H1 (cell line): ENCODE data around the gene TIMP4. TPM values are rescaled to one million over a fixed set of nuclear protein-coding genes. Genes with fewer than 3 reads are reported as not detected.

Experiments
- CTCF ChIA-PET: fragments of 300-600 bp; sonication (Branson Sonifier 250); formaldehyde crosslinking; loops from one replicate; lab custom pipeline; 2021; ENCODE audit not compliant: partially characterized antibody; lab: Charles Lee
- POLR2A ChIA-PET: fragments of 300-600 bp; sonication (Branson Sonifier 250); formaldehyde crosslinking; loops from one replicate; lab custom pipeline; 2021; ENCODE audit warnings: inconsistent platforms; ENCODE audit not compliant: partially characterized antibody; lab: Charles Lee
- DNase-seq, 2 experiments: peaks; one replicate each; pipeline versions ENCODE4 v3.0.0 to v3.0.0-alpha.2; 2010 to 2022; ENCODE audit warnings: low spot score in 2 of 2, low read depth in 1 of 2, mixed read lengths in 1 of 2
- FAIRE-seq: peaks from 2 replicates; lab custom pipeline; 2011; peaks lifted over from hg19 to GRCh38; lab: Jason Lieb, UNC
- H2AFZ ChIP-seq: 2 replicates; pipeline ENCODE4 v1.8.1; 2012; ENCODE audit warnings: low read length, inconsistent platforms
- H2AK5ac ChIP-seq: 2 replicates; pipeline ENCODE4 v1.6.1; 2013; ENCODE audit warnings: low read depth, low read length
- H2BK120ac ChIP-seq: replicated peaks from 2 replicates; pipeline ENCODE3; 2013; ENCODE audit warnings: low read depth, low read length, inconsistent platforms
- H2BK12ac ChIP-seq: 2 replicates; pipeline ENCODE4 v1.6.1; 2013; ENCODE audit warnings: low read depth, low read length
- H2BK15ac ChIP-seq: 2 replicates; pipeline ENCODE4 v1.6.1; 2013; ENCODE audit warnings: low read length
- H2BK20ac ChIP-seq: 2 replicates; pipeline ENCODE4 v1.6.1; 2013; ENCODE audit warnings: low read length
- H2BK5ac ChIP-seq: 2 replicates; pipeline ENCODE4 v1.6.1; 2013; ENCODE audit warnings: low read depth, low read length
- H3K14ac ChIP-seq: 2 replicates; pipeline ENCODE4 v1.6.1; 2013; ENCODE audit warnings: inconsistent platforms; ENCODE audit not compliant: insufficient read length
- H3K18ac ChIP-seq: 2 replicates; pipeline ENCODE4 v1.6.1; 2013; ENCODE audit warnings: low read length; ENCODE audit errors: extremely low read depth
- H3K23ac ChIP-seq: 2 replicates; pipeline ENCODE4 v1.6.1; 2013; ENCODE audit warnings: inconsistent platforms; ENCODE audit not compliant: insufficient read length
- H3K23me2 ChIP-seq: 2 replicates; pipeline ENCODE4 v1.6.1; 2013; ENCODE audit warnings: low read depth, low read length
- H3K27ac ChIP-seq: 2 replicates; pipeline ENCODE4 v1.6.1; 2011; ENCODE audit warnings: low read depth, low read length, inconsistent platforms
- H3K27me3 ChIP-seq, 4 experiments: replicated peaks in 1 of 4; 1 replicate in 1 of 4; 2 replicates in 3 of 4; pipeline versions ENCODE4 v1.6.1 to v1.8.1; 2011 to 2013; ENCODE audit warnings: low read length in 3 of 4, mild to moderate bottlenecking in 3 of 4, inconsistent platforms in 2 of 4, mixed read lengths in 2 of 4, moderate library complexity in 1 of 4; ENCODE audit not compliant: control insufficient read depth in 3 of 4, insufficient read depth in 3 of 4; ENCODE audit errors: extremely low read depth in 1 of 4
- H3K36me3 ChIP-seq, 4 experiments: 2 replicates each; pipeline versions ENCODE4 v1.6.1 to v1.8.1; 2011 to 2013; ENCODE audit warnings: mild to moderate bottlenecking in 4 of 4, low read length in 3 of 4, moderate library complexity in 2 of 4, control low read depth in 1 of 4, inconsistent platforms in 1 of 4; ENCODE audit not compliant: insufficient read depth in 4 of 4, control insufficient read depth in 2 of 4
- H3K4ac ChIP-seq: replicated peaks from 2 replicates; pipeline ENCODE3; 2013; ENCODE audit warnings: low read length, low read depth, mixed read lengths, inconsistent platforms; ENCODE audit not compliant: insufficient read length
- H3K4me1 ChIP-seq, 4 experiments: replicated peaks in 1 of 4; 1 replicate in 1 of 4; 2 replicates in 3 of 4; pipeline versions ENCODE4 v1.6.1 to v1.8.1; 2011 to 2013; ENCODE audit warnings: low read length in 3 of 4, inconsistent platforms in 2 of 4, mixed read lengths in 1 of 4; ENCODE audit not compliant: insufficient read depth in 4 of 4, control insufficient read depth in 3 of 4
- H3K4me2 ChIP-seq, 2 experiments: 2 replicates each; pipeline versions ENCODE4 v1.6.1 to v1.8.1; 2011 to 2013; ENCODE audit warnings: low read depth in 2 of 2, low read length in 2 of 2, control low read depth in 1 of 2, inconsistent platforms in 1 of 2, mild to moderate bottlenecking in 1 of 2; ENCODE audit not compliant: insufficient read depth in 1 of 2
- H3K4me3 ChIP-seq, 4 experiments: fragments of 200-600, 300-600 bp in 1 of 4; sonication (generic), shearing (Covaris generic), sonication (Bioruptor Twin) in 1 of 4; 2 replicates each; pipeline versions ENCODE4 v1.5.1 to v1.8.1; 2011 to 2016; ENCODE audit warnings: low read length in 4 of 4, low read depth in 3 of 4, control low read depth in 2 of 4, inconsistent platforms in 2 of 4, mild to moderate bottlenecking in 2 of 4, mixed read lengths in 1 of 4, moderate library complexity in 1 of 4; ENCODE audit not compliant: insufficient read depth in 2 of 4; ENCODE audit errors: extremely low read depth in 1 of 4
- H3K56ac ChIP-seq: replicated peaks from 2 replicates; pipeline ENCODE3; 2013; ENCODE audit warnings: low read depth, mild to moderate bottlenecking, mixed read lengths, low read length, inconsistent platforms; ENCODE audit not compliant: insufficient read length
- H3K79me1 ChIP-seq: 2 replicates; pipeline ENCODE4 v1.6.1; 2013; ENCODE audit warnings: low read depth, low read length, control low read depth
- H3K79me2 ChIP-seq, 2 experiments: 2 replicates each; pipeline versions ENCODE4 v1.6.1 to v1.8.1; 2012 to 2013; ENCODE audit warnings: low read length in 2 of 2, mild to moderate bottlenecking in 2 of 2, inconsistent platforms in 1 of 2; ENCODE audit not compliant: insufficient read depth in 2 of 2, control insufficient read depth in 1 of 2
- H3K9ac ChIP-seq, 4 experiments: replicated peaks in 1 of 4; 1 replicate in 1 of 4; 2 replicates in 3 of 4; pipeline versions ENCODE4 v1.6.1 to v1.8.1; 2011 to 2013; ENCODE audit warnings: low read depth in 3 of 4, low read length in 3 of 4, control low read depth in 2 of 4, mild to moderate bottlenecking in 2 of 4, moderate library complexity in 2 of 4, inconsistent platforms in 1 of 4; ENCODE audit errors: extremely low read depth in 1 of 4
- H3K9me3 ChIP-seq, 2 experiments: 2 replicates each; pipeline versions ENCODE4 v1.6.1 to v1.8.1; 2012 to 2013; ENCODE audit warnings: mild to moderate bottlenecking in 2 of 2, moderate library complexity in 2 of 2, control low read depth in 1 of 2, inconsistent platforms in 1 of 2, low read depth in 1 of 2, low read length in 1 of 2, mixed read lengths in 1 of 2; ENCODE audit not compliant: insufficient read depth in 2 of 2
- H4K20me1 ChIP-seq, 2 experiments: replicated peaks in 1 of 2; 2 replicates each; pipeline versions ENCODE3 to v1.8.1; 2011 to 2013; ENCODE audit warnings: inconsistent platforms in 2 of 2, low read length in 2 of 2, mild to moderate bottlenecking in 1 of 2; ENCODE audit not compliant: insufficient read depth in 2 of 2, control insufficient read depth in 1 of 2
- H4K5ac ChIP-seq: 2 replicates; pipeline ENCODE4 v1.6.1; 2013; ENCODE audit warnings: low read length, low read depth, mixed read lengths, inconsistent platforms; ENCODE audit not compliant: insufficient read length
- H4K8ac ChIP-seq: 2 replicates; pipeline ENCODE4 v1.8.0; 2013; ENCODE audit warnings: mild to moderate bottlenecking, moderate library complexity, low read length, inconsistent platforms; ENCODE audit not compliant: insufficient read depth; ENCODE audit errors: extremely low read depth
- H4K91ac ChIP-seq: replicated peaks from 2 replicates; pipeline ENCODE3; 2013; ENCODE audit warnings: low read length, mixed read lengths, inconsistent platforms; ENCODE audit not compliant: insufficient read length
- CTCF ChIP-seq, 3 experiments: IDR thresholded peaks; 1 replicate in 2 of 3; 2 replicates in 1 of 3; pipeline versions ENCODE4 v1.5.1 to v1.6.1; 2011; ENCODE audit warnings: low read length in 3 of 3, mild to moderate bottlenecking in 3 of 3, inconsistent platforms in 2 of 3, low read depth in 1 of 3, moderate library complexity in 1 of 3; ENCODE audit not compliant: insufficient read depth in 1 of 3; ENCODE audit errors: control extremely low read depth in 1 of 3
- EP300 ChIP-seq, 2 experiments: IDR thresholded peaks; 1 replicate in 1 of 2; 2 replicates in 1 of 2; pipeline ENCODE4 v1.6.1; 2011 to 2012; ENCODE audit warnings: low read depth in 2 of 2, low read length in 2 of 2, mild to moderate bottlenecking in 2 of 2, borderline replicate concordance in 1 of 2, inconsistent platforms in 1 of 2, moderate library complexity in 1 of 2
- NANOG ChIP-seq: IDR thresholded peaks from 2 replicates; pipeline ENCODE4 v1.6.1; 2011; ENCODE audit warnings: low read length, low read depth, mild to moderate bottlenecking, inconsistent platforms; ENCODE audit not compliant: insufficient read depth, poor library complexity, severe bottlenecking
- PHF8 ChIP-seq: fragments of 200-600 bp; sonication (generic); conservative IDR thresholded peaks from 2 replicates; pipeline ENCODE4 v1.7.1; 2012; ENCODE audit warnings: low read depth, mild to moderate bottlenecking, inconsistent platforms, low read length, moderate library complexity
- RNF2 ChIP-seq: fragments of 200-900, 300-1000 bp; sonication (generic); IDR thresholded peaks from 2 replicates; pipeline ENCODE4 v1.7.1; 2016; ENCODE audit warnings: borderline replicate concordance, low read depth, mild to moderate bottlenecking, antibody characterized with exemption, low read length; ENCODE audit not compliant: poor library complexity, severe bottlenecking; ENCODE audit errors: missing control alignments
- SAP30 ChIP-seq: fragments of 300-600 bp; sonication (generic); IDR thresholded peaks from 2 replicates; pipeline ENCODE4 v1.7.1; 2012; ENCODE audit warnings: low read length, moderate library complexity, mild to moderate bottlenecking, inconsistent platforms; ENCODE audit not compliant: insufficient read depth, insufficient replicate concordance
- WGBS, 2 experiments: shearing (Covaris generic) in 1 of 2; methylation state at CpG; one replicate each; pipeline versions ENCODE4 v1.1.6 to v1.1.7; 2013 to 2015; ENCODE audit warnings: low lambda C conversion rate in 2 of 2, mixed read lengths in 2 of 2, inconsistent platforms in 1 of 2, low coverage in 1 of 2, missing lambda C conversion rate in 1 of 2; ENCODE audit not compliant: insufficient replicate concordance in 2 of 2, insufficient coverage in 1 of 2, insufficient read length in 1 of 2; ENCODE audit errors: extremely low coverage in 1 of 2, missing lambda C conversion rate in 1 of 2; 5-methylcytosine and 5-hydroxymethylcytosine counted together
- polyA plus RNA-seq, 7 experiments: library from polyadenylated mRNA; depleted of rRNA in 3 of 7; stranded (reverse) in 5 of 7; unstranded in 2 of 7; fragments of >200 nt in 5 of 7; fragments of 200-250 nt in 2 of 7; gene quantifications; 1 replicate in 5 of 7; 2 replicates in 1 of 7; 4 replicates in 1 of 7; pipeline versions ENCODE4 v1.2.1 to v1.2.3, GENCODE V29; 2011 to 2013; ENCODE audit warnings: missing spikeins in 2 of 7, mixed read lengths in 2 of 7
- total RNA-seq: library from RNA; stranded (reverse); fragmentation: NEBNext Ultra II Directional; extraction: Animal tissue kit (Norgen Biotek cat#: 25700); gene quantifications from 2 replicates; pipeline ENCODE4 v1.2.1, GENCODE V29; 2021

The TIMP4 gene
- total and polyA plus RNA-seq, 2 of the 8 experiments (the other 6 are each of a cell fraction or from before 2014, with no cell fraction given), result 5.1 to 8.7 TPM

GRCh38 chr3:12147049-12147780 is 11.5 kb downstream of the TIMP4 start:
- H3K79me2 ChIP-seq, result no peaks in the 10 kb centered on the region
- ChIA-PET CTCF (interaction anchor here (0.7 to 37.6 kb wide), 6 partner anchors 8 to 333 kb away, joined by 3 to 651 read pairs (median 8); no protein-coding TSS in a partner anchor), POLR2A (interaction anchor here (0.6 to 1.9 kb wide), 2 partner anchors 11 to 136 kb away, joined by 3 to 10 read pairs; partner anchors contain the start of gene TIMP4)
- no peak overlapping the region for H3K27ac ChIP-seq
- no peak overlapping the region for H2BK15ac ChIP-seq
- H3K23ac ChIP-seq, result no peak overlapping the region
- no peak overlapping the region for H4K91ac ChIP-seq
- H3K79me1 ChIP-seq, result no peaks in the 10 kb centered on the region
- H3K36me3 ChIP-seq, result no peaks in the 10 kb centered on the region; a peak in 1 of 8 replicates
- no peaks in the 10 kb centered on the region for H3K9me3 ChIP-seq
- H3K4ac ChIP-seq, result no peak overlapping the region
- H3K4me1 ChIP-seq, result no peaks in the 10 kb centered on the region
- no peak for DNase-seq
- H3K9ac ChIP-seq, result no peak overlapping the region; a peak in 1 of 7 replicates
- no peak overlapping the region for H2BK120ac ChIP-seq
- H2BK12ac ChIP-seq, result no peak overlapping the region
- no peak overlapping the region for H3K18ac ChIP-seq
- H4K8ac ChIP-seq, result no peak overlapping the region
- H3K4me3 ChIP-seq, result no peak overlapping the region
- no peak for FAIRE-seq
- no peak overlapping the region for H2AK5ac ChIP-seq
- no peaks in the 10 kb centered on the region for H3K23me2 ChIP-seq
- WGBS, 2 experiments, result 83% methylated on average over 9 of the region's 9 CpGs; no CpG with 5 or more reads in 1 of the 2 experiments
- H2AFZ ChIP-seq, result no peak overlapping the region
- no peak overlapping the region for H2BK5ac ChIP-seq
- H3K4me2 ChIP-seq, result no peak overlapping the region
- no peak overlapping the region for H2BK20ac ChIP-seq
- H3K14ac ChIP-seq, result no peak overlapping the region
- no peak overlapping the region for H4K5ac ChIP-seq
- H3K56ac ChIP-seq, result no peak overlapping the region
- no peaks in the 10 kb centered on the region for H4K20me1 ChIP-seq
- H3K27me3 ChIP-seq, result no peaks in the 10 kb centered on the region
- TF ChIP-seq CTCF (IDR thresholded peaks at IDR 0.05; ENCODE audit: control extremely low read depth in 1 of 3, insufficient read depth in 1 of 3, low read depth in 1 of 3, low read length in 3 of 3) (no peak), EP300 (IDR thresholded peaks at IDR 0.05; ENCODE audit: borderline replicate concordance in 1 of 2, low read depth in 2 of 2, low read length in 2 of 2) (no peak), SAP30 (no peak), PHF8 (no peak), NANOG (no peak), RNF2 (no peak)
